Ectodermal cell (in vitro differentiated cells): ENCODE results near the gene LDLRAP1.
"Not testable (repeated sequence)": the region's sequence is repeated elsewhere in the genome, so short reads cannot be mapped to it uniquely, and the experiment has no call there.

Source experiments
- H3K27ac ChIP-seq: 2 replicates; pipeline ENCODE4 v1.7.0; 2013; ENCODE audit warnings: mild to moderate bottlenecking, low read depth, low read length; ENCODE audit not compliant: insufficient read depth, poor library complexity, severe bottlenecking
- H3K27me3 ChIP-seq: 2 replicates; pipeline ENCODE4 v1.7.0; 2013; ENCODE audit warnings: mild to moderate bottlenecking, low read length; ENCODE audit not compliant: insufficient read depth, control insufficient read depth, poor library complexity, severe bottlenecking
- H3K36me3 ChIP-seq: one replicate; pipeline ENCODE4 v1.7.0; 2013; ENCODE audit warnings: low read length; ENCODE audit not compliant: control insufficient read depth, insufficient read depth
- H3K4me1 ChIP-seq: one replicate; pipeline ENCODE4 v1.7.0; 2013; ENCODE audit warnings: low read length; ENCODE audit not compliant: control insufficient read depth, insufficient read depth
- H3K4me3 ChIP-seq: 2 replicates; pipeline ENCODE4 v1.7.0; 2013; ENCODE audit warnings: low read depth, low read length, control low read depth; ENCODE audit not compliant: insufficient read depth
- H3K9me3 ChIP-seq: 2 replicates; pipeline ENCODE4 v1.7.0; 2013; ENCODE audit warnings: mild to moderate bottlenecking, low read length, moderate library complexity; ENCODE audit not compliant: control insufficient read depth
- WGBS, 2 experiments: methylation state at CpG; one replicate each; pipeline ENCODE4 v1.1.7; 2013; ENCODE audit warnings: missing lambda C conversion rate in 2 of 2; 5-methylcytosine and 5-hydroxymethylcytosine counted together

Gene LDLRAP1

GRCh38 chr1:25576459-25577133, 33.2 kb downstream of the LDLRAP1 start:
- Histone ChIP-seq H3K27me3 (peaks cover 3% of the 10 kb centered on the region), H3K4me3 (no peak overlapping the region), H3K27ac (no peak overlapping the region), H3K4me1 (peaks cover 23% of the 10 kb centered on the region), H3K9me3 (no peaks in the 10 kb centered on the region), H3K36me3 (no peaks in the 10 kb centered on the region)
- 90 to 91% methylated on average over 17 to 18 of the region's 18 CpGs for WGBS, 2 experiments

GRCh38 chr1:25577134-25577920, 33.9 kb downstream of the LDLRAP1 start:
- H3K4me3 ChIP-seq: no peak overlapping the region
- WGBS, 2 experiments: 83 to 84% methylated on average over 21 of the region's 21 CpGs

GRCh38 chr1:25579292-25580252, 36.2 kb downstream of the LDLRAP1 start:
- Histone ChIP-seq H3K27me3 (no peaks in the 10 kb centered on the region), H3K4me3 (no peak overlapping the region), H3K36me3 (no peaks in the 10 kb centered on the region), H3K9me3 (no peaks in the 10 kb centered on the region), H3K4me1 (peaks cover 16% of the 10 kb centered on the region), H3K27ac (no peak overlapping the region)
- WGBS, 2 experiments: 88 to 93% methylated on average over 19 of the region's 19 CpGs

More at GRCh38 chr1:25577134-25577920, 33.9 kb downstream of the LDLRAP1 start:
- Histone ChIP-seq H3K27me3 (peaks cover 3% of the 10 kb centered on the region), H3K27ac (no peak overlapping the region), H3K36me3 (no peaks in the 10 kb centered on the region), H3K9me3 (no peaks in the 10 kb centered on the region), H3K4me1 (peaks cover 25% of the 10 kb centered on the region)

GRCh38 chr1:25580927-25581326, 37.5 kb downstream of the LDLRAP1 start:
- H3K27me3 ChIP-seq: no peaks in the 10 kb centered on the region
- no peak overlapping the region for H3K27ac ChIP-seq
- H3K4me3 ChIP-seq: no peak overlapping the region
- H3K36me3 ChIP-seq: no peaks in the 10 kb centered on the region
- 72% methylated on average over 6 of the region's 6 CpGs for WGBS, 2 experiments
- peaks cover 16% of the 10 kb centered on the region for H3K4me1 ChIP-seq
- no peaks in the 10 kb centered on the region for H3K9me3 ChIP-seq

GRCh38 chr1:25581764-25582163, 38.4 kb downstream of the LDLRAP1 start:
- no peak overlapping the region for H3K4me3 ChIP-seq
- no peaks in the 10 kb centered on the region for H3K36me3 ChIP-seq
- WGBS, 2 experiments: 91 to 92% methylated on average over 5 of the region's 5 CpGs
- no peaks in the 10 kb centered on the region for H3K27me3 ChIP-seq
- H3K4me1 ChIP-seq: peaks cover 22% of the 10 kb centered on the region
- no peaks in the 10 kb centered on the region for H3K9me3 ChIP-seq
- H3K27ac ChIP-seq: no peak overlapping the region

GRCh38 chr1:25583519-25584370, 40.3 kb downstream of the LDLRAP1 start:
- Histone ChIP-seq H3K27ac (no peak overlapping the region), H3K27me3 (no peaks in the 10 kb centered on the region), H3K4me3 (no peak overlapping the region), H3K4me1 (peaks cover 18% of the 10 kb centered on the region), H3K36me3 (no peaks in the 10 kb centered on the region), H3K9me3 (no peaks in the 10 kb centered on the region)
- 93 to 94% methylated on average over 14 of the region's 14 CpGs for WGBS, 2 experiments

- WGBS, 2 experiments: 79 to 84% methylated on average over 16 of the region's 16 CpGs
- Histone ChIP-seq H3K27ac (no peak overlapping the region), H3K9me3 (no peaks in the 10 kb centered on the region), H3K4me3 (no peak overlapping the region), H3K4me1 (peaks cover 15% of the 10 kb centered on the region), H3K27me3 (no peaks in the 10 kb centered on the region), H3K36me3 (no peaks in the 10 kb centered on the region)
Measured at GRCh38 chr1:25586181-25586588, 42.8 kb downstream of the LDLRAP1 start.

- no peaks in the 10 kb centered on the region for H3K36me3 ChIP-seq
- 92 to 94% methylated on average over 8 of the region's 8 CpGs for WGBS, 2 experiments
- no peaks in the 10 kb centered on the region for H3K9me3 ChIP-seq
- H3K4me3 ChIP-seq: no peak overlapping the region
- no peak overlapping the region for H3K27ac ChIP-seq
- H3K27me3 ChIP-seq: no peaks in the 10 kb centered on the region
- H3K4me1 ChIP-seq: peaks cover 7% of the 10 kb centered on the region
Measured at GRCh38 chr1:25587290-25587689, 43.9 kb downstream of the LDLRAP1 start.

GRCh38 chr1:25588224-25588623, 44.8 kb downstream of the LDLRAP1 start:
- not testable (repeated sequence) for H3K4me1 ChIP-seq, H3K27ac ChIP-seq, H3K27me3 ChIP-seq, H3K36me3 ChIP-seq, H3K4me3 ChIP-seq, H3K9me3 ChIP-seq
- WGBS, 2 experiments: 33 to 34% methylated on average over 7 of the region's 7 CpGs
